Colonic mucosa (tissue), 4 donors: Measurements from ENCODE around the gene LDAH. TPM values are rescaled to one million over a fixed set of nuclear protein-coding genes. Genes with fewer than 3 reads are reported as not detected.

ENCODE experiments used
- DNase-seq: peaks from one replicate; pipeline ENCODE4 v3.0.0-alpha.2; 2020
- H3K27ac ChIP-seq: fragments of 200-600 bp; one replicate; pipeline ENCODE4 v1.8.0; 2021
- H3K27me3 ChIP-seq: fragments of 200-600 bp; one replicate; pipeline ENCODE4 v1.8.0; 2021
- H3K36me3 ChIP-seq: fragments of 200-600 bp; one replicate; pipeline ENCODE4 v1.8.0; 2021
- H3K4me1 ChIP-seq: fragments of 200-600 bp; one replicate; pipeline ENCODE4 v1.8.0; 2021; ENCODE audit warnings: mild to moderate bottlenecking
- H3K4me3 ChIP-seq: fragments of 200-600 bp; one replicate; pipeline ENCODE4 v1.8.0; 2021
- H3K9ac ChIP-seq, 2 donors: one replicate each; pipeline ENCODE4 v1.7.0; 2013; ENCODE audit warnings: control low read depth in 2 of 2, low read depth in 2 of 2, low read length in 2 of 2
- H3K9me3 ChIP-seq: fragments of 200-600 bp; one replicate; pipeline ENCODE4 v1.8.0; 2021
- intact Hi-C: fragments of 100-400 bp; cut with DNase I; formaldehyde crosslinking; loops from one replicate; pipeline ENCODE4 v1.14.1; 2022
- total RNA-seq, 2 donors: library from RNA; stranded (reverse); fragmentation: NEBNext Ultra II Directional in 1 of 2; extraction: Animal tissue kit (Norgen Biotek cat#: 25700) in 1 of 2; gene quantifications; one replicate each; pipeline ENCODE4 v1.2.1, GENCODE V29; 2021
- TF ChIP-seq, protein P1 (sequence below): fragments of 200-600 bp; IDR thresholded peaks from one replicate; pipeline ENCODE4 v1.8.0; 2022; ENCODE audit warnings: antibody characterized with exemption, mild to moderate bottlenecking
- donor health status: healthy.
- donor health status: DM: no; HTN: no; CAD: no.
- donor health status: DM: no; HTN: no; CAD: no.

LDAH gene
- total RNA-seq, 2 donors from 2014 or later: 15.0 to 25.9 TPM

DNA sequence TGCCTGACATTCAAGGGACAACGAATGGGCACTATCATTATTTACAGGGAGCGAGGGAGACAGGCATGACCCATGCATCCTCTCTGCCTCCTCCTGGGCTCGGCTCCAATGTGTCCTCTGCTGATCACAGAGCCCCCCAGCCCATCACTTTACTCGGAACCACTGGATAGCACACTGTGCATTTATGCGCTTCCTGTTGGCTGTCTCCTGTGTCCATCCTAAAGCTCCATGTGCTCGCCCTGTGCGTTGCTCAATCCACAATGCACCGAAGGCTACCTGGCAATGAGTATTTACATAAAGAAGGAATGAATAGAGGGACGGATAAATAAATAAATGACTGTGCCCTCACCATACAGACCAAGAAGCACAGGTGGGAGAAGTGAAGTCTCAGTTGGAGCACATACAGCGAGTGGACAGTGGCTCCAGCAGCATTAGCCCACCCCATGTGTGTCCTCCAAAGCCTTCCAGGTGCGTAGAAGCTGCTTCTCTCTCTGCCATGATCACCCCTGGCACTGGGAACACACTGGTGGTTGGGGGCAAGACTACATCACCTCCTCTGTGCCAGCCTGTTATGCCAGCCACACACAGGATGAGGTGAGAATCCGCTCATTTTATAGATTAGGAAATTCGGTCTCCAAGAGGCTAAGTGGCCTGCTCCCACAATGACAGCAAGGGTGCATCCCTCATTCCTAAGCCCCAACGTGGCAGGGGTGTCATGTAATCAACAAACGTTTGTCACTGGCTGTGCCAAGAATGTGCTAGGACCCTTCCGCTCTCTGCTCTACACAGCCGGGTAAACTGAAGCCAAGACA, 158.3 kb downstream of the LDAH start:
- TF ChIP-seq, protein P1, sequence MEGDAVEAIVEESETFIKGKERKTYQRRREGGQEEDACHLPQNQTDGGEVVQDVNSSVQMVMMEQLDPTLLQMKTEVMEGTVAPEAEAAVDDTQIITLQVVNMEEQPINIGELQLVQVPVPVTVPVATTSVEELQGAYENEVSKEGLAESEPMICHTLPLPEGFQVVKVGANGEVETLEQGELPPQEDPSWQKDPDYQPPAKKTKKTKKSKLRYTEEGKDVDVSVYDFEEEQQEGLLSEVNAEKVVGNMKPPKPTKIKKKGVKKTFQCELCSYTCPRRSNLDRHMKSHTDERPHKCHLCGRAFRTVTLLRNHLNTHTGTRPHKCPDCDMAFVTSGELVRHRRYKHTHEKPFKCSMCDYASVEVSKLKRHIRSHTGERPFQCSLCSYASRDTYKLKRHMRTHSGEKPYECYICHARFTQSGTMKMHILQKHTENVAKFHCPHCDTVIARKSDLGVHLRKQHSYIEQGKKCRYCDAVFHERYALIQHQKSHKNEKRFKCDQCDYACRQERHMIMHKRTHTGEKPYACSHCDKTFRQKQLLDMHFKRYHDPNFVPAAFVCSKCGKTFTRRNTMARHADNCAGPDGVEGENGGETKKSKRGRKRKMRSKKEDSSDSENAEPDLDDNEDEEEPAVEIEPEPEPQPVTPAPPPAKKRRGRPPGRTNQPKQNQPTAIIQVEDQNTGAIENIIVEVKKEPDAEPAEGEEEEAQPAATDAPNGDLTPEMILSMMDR: no peak
- H3K4me1 ChIP-seq: peaks cover 10% of the 10 kb centered on the region
- H3K27ac ChIP-seq: no peak overlapping the region
- H3K4me3 ChIP-seq: no peak overlapping the region
- intact Hi-C loops: no loop called here
- peaks cover 74% of the 10 kb centered on the region for H3K27me3 ChIP-seq
- H3K9me3 ChIP-seq: no peaks in the 10 kb centered on the region
- H3K36me3 ChIP-seq: no peaks in the 10 kb centered on the region
- H3K9ac ChIP-seq: no peak overlapping the region
- DNase-seq: no peak

DNA sequence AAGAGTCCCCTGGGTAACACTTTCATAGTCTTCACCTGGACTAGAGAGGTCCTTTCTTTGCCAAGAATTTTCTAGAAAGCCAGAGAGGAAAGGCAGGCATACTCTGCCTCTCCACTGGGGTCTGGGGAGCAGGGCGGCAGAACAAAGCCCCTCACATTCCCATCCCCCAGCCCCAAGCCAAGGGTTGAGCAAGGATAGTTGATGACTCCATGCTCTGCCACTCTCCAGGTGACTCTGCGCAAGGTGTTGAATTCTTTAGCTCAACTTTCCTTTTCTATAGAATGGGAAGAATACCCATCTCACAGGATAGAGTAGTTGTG, 158.9 kb downstream of the LDAH start:
- DNase-seq: no peak
- H3K9me3 ChIP-seq: no peaks in the 10 kb centered on the region
- peaks cover 68% of the 10 kb centered on the region for H3K27me3 ChIP-seq
- H3K27ac ChIP-seq: no peak overlapping the region
- TF ChIP-seq, protein P1: no peak
- H3K9ac ChIP-seq: no peak overlapping the region
- H3K4me1 ChIP-seq: peaks cover 10% of the 10 kb centered on the region
- H3K36me3 ChIP-seq: no peaks in the 10 kb centered on the region
- H3K4me3 ChIP-seq: no peak overlapping the region
- intact Hi-C loops: no loop called here

DNA sequence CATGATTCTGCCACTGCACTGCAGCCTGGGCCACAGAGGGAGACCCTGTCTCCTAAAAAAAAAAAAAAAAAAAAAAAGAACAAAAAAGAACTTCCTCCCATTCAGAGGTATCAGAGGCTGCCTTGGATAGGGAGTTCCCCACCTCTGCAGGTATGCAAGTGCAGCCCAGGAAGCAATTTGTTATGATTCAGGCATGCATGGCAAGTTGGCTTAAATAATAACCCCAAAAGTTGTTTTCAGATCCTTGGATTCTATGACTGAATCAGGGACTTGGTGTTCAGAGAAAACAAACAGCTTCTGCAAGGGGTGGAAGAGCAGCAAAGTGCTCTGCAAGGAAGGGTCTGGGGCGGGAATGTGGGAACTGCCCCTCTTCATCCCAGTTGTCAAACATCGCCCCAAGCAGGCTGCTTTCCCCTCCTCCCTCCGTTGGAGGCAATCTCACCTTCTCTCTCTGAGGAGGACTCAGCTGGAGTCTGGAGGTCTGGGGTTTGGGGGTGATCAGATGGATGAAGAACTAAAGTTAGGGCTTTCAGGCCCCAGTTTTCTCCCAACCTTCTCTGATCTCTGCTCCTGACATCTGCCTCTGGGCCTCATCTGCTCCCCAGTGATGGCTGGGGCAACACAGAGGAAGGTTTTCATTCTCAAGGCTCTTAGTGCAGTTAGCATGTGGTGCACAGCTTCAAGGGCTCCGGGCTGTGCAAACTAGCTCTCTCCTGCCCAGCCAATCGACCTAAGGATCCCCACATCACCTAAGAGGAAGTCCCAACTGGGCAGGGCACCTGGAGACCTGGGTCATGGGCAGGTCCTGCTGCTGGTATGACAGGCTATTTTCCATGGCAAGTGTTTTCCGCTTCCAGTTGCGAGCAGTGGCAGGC, 159.5 kb downstream of the LDAH start:
- no peak for DNase-seq
- Histone ChIP-seq H3K4me1 (peaks cover 10% of the 10 kb centered on the region), H3K4me3 (no peak overlapping the region), H3K36me3 (no peaks in the 10 kb centered on the region), H3K27ac (no peak overlapping the region), H3K27me3 (peaks cover 62% of the 10 kb centered on the region), H3K9me3 (no peaks in the 10 kb centered on the region), H3K9ac (no peak overlapping the region)
- TF ChIP-seq, protein P1: no peak
- intact Hi-C loops: loop anchor here (2.0 kb wide), 1 partner anchor 301 kb away; no protein-coding TSS in a partner anchor

DNA sequence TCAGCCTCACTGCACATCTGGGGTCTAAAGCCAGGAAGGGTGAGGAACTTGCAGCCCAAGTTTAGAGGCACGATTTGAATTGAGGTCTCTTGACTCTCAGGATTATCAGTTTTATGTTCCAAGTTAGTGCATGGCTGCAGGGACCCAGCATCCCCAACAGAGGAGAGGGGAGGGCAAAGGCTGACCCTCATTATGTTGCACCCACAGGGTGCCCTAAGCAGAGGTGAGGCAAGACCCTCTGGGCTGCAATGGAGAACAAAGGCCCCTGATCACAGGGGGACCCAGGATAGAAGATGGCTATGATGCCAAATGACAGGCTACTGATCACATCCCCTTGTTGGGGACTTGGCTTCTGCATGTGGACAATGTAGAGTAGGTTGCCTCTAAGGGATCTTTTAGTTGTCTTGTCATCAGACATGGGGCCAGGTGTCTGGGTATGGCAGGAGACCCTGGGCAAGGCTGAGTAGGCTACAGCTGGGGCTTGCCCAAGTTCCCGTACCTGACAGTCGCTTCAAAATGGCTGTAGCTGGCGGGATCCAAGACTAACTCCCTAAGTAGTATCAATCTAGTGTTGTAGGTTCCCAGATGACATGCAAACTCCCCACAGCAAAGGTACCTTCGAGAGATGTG, 160.5 kb downstream of the LDAH start:
- H3K9me3 ChIP-seq: no peaks in the 10 kb centered on the region
- H3K9ac ChIP-seq: no peak overlapping the region
- H3K27ac ChIP-seq: no peak overlapping the region
- TF ChIP-seq, protein P1: no peak
- DNase-seq: no peak
- H3K4me1 ChIP-seq: peaks cover 10% of the 10 kb centered on the region
- H3K4me3 ChIP-seq: no peak overlapping the region
- no peaks in the 10 kb centered on the region for H3K36me3 ChIP-seq
- intact Hi-C loops: loop anchor here (2.0 kb wide), 1 partner anchor 302 kb away; no protein-coding TSS in a partner anchor
- peaks cover 52% of the 10 kb centered on the region for H3K27me3 ChIP-seq
